Stimulated activated CD4-positive, alpha-beta T cell treated with anti-CD3 and anti-CD28 coated beads, Interleukin-1b, Interleukin-23, amount 100 ng/mL, for 1 hour (primary cell): ENCODE data around the gene FAM43A.

ENCODE experiments used
- DNase-seq, 2 donors: peaks; one replicate each; pipeline ENCODE4 v3.0.0-alpha.2; 2020; ENCODE audit warnings: low read depth in 2 of 2

FAM43A gene

DNA sequence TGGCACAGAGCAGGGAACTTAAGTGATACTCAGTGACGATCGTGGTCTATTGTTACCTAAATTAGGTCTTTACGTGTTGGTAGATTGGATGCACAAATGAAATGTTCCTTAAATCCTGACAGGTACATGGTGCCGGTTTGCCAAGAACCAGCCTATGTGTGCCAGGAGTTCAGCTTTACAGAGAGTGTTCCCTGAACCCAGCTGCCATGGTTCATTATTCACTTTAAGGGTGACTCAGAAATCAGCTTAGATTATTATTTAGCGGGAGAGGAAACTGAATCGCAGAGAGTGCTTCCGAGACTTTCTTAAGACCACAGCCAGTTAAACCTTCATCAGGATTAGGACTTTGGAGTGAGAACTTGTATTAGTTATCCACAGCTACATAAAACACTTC lies 21.5 kb downstream of the FAM43A start:
- no peak for DNase-seq

DNA sequence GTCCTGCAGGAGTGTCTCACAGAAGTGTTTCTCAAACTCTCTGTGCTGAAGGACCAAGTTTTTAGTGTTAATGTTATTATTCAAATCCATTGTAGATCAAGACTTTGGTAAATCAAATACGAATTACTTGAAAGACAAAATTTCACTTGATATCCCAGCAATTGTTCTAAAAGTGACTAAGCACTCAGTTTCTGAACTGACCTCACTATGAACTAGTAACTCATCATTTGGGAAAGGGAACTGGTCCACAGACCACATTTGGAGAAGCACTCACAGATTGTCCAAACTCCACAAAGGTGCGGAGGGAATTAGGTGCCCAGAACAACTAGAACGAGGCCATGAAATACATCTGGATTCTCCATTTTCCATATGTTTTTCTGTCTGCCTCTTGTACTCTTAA lies 25.6 kb downstream of the FAM43A start:
- no peak for DNase-seq

DNA sequence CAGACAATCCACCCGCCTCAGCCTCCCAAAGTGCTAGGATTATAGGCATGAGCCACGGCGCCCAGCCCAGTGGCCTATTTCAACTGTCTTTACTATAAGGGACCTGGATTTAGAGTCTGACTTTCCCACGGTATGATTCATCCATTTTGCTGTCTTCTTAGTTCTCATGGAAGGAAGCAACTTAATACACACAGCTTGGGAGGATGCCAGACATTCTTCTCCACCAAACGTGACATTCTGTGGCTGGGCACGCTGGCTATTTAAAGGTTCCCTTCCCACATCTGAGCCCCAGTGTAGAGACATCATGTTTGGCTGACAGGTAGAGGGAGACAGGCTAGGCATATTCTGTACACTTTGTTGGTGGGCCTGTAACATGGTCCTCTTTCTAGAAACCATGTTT lies 26.2 kb downstream of the FAM43A start:
- no peak for DNase-seq

DNA sequence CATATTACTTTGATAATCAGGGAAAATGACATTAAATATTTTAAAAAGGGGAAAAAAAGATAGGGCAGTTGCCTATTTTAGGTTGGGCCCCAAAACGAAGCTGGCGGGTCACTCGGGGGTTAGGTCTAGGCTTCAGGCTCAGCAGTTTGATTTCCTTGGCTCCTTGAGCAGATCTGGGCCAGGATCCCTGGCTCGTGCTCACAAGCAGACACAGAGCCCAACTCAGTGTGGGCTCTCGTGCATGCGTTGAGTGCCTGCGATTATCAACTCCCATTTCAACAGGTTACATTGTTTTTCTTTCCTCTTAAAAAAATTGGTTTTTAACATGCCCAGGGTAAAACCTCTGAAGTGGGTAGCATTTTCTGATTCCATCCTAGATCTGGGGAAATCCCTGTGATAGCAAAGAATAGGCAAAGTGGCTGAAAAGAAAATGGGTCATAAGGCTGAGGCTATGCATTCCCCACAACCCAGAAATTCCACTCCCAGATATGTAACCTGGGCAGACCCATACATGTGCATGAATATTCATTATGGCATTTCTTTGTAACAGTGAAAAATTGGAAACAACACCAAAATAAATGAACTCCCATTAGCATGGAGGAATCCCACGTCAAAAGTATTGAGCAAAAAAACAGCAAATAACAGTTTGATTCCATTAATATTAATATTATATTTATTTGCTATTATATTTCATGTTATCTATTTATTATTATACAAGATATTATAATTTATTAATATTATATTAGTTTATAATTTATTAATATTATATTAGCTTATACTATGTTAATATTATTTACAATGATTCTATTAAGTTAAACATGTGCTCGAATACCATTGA lies 27.8 kb downstream of the FAM43A start:
- no peak for DNase-seq

DNA sequence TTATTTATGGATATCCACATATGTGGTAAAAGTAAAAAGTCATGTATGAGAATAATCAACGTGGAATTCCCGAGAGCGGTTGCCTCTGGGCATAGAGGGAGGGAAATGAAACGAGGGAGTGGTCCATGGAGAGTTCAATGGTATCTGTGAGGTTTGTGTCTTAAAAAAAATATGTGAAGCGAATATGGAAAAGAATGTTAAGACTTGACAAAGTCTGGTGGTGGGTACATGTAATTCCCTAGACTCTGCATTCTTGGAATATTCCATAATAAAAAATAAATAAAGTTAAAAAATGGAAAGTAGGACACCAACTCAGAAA lies 28.4 kb downstream of the FAM43A start:
- no peak for DNase-seq

DNA sequence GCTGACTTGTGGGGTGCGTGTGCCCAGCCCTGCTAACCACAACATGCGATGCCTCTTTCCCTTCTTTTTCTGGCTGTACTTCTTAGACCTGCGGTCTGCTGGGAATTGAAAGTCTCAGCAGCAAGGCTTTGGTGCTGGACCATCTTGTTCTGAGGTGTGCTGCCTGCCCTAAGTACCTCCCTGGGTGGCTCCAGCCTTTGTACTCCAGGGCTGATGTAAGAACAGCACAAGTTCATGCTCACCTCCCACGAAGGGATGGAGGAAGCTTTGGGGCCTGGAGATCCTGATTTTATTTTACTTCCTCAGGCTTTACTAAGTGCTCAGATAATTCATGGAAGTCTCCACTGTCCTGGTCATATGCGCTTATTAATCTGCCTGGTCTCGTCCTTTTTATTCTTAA lies 28.9 kb downstream of the FAM43A start:
- no peak for DNase-seq

DNA sequence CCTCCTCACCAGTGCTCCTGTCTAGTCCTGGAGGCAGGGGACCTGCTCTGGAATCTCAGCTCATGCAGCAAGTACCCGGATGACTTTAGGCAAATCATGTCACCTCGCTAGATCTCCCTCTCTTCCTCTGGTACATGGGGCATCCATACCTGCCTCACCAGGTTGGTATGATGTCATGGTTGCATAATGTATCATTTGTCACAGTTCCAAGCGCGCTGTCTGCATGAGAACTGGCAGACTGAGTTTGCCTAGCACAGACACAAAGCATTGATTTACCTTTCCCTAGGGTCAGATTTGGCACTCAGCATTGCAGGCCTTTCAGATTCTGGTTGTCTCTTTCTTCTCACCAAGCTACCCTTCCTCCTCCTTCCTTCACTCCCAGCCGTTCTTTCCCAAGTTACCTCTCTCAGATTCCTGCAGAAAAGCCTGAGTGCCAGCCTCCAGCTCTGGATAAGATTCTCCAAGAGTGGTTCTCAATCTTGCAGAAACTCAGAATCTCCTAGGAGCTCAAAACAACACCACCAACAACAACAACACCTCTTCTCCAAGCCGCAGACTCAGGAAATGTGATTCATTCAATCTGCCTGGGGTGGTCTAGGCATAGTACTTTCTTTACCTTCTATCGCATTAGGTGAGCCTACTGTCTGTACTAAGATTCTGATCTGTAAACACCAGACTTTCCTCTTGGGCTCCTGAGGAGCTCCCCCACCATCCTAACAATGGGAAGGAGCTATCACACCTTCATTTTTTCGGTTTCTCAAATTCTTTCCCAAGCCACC lies 29.5 kb downstream of the FAM43A start:
- DNase-seq = no peak

DNA sequence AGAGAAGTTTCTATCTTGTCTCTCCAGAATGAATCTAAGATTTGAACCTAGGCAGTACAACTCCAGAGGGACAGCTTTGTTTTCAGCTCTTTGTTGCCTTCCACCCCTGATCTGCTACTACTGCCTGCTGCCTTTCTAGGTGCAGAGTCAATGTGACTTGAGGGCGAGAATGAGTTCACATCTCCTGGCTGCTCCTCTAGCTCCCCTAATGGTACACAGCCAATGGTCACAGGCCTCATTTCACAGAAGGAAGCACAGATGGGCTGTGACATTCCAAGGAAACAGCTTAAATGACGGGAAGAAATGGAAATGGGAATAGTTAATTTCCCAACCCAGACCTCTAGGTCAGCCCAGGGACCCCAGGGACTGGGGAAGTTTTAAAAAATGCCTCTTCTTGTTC lies 32.4 kb downstream of the FAM43A start:
- no peak for DNase-seq

DNA sequence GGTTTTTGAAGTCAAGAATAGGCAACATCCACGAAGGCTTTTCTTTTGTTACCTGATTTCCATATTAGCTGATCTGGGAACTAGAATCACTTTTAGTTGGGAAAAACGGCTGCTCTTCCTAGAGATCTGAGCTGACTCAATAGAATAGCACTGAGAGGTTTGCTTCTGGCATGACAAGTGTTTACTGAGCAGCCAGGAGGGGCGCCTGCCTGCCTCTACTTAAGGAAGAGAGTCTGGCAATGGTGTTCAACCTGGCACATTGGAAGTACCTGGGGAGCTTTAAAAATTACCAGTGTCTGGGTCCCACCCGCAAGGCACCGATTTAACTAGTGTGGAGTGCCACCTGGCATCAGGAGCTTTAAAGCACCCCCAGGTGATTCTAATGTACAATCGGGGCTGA lies 34.4 kb downstream of the FAM43A start:
- DNase-seq = no peak

DNA sequence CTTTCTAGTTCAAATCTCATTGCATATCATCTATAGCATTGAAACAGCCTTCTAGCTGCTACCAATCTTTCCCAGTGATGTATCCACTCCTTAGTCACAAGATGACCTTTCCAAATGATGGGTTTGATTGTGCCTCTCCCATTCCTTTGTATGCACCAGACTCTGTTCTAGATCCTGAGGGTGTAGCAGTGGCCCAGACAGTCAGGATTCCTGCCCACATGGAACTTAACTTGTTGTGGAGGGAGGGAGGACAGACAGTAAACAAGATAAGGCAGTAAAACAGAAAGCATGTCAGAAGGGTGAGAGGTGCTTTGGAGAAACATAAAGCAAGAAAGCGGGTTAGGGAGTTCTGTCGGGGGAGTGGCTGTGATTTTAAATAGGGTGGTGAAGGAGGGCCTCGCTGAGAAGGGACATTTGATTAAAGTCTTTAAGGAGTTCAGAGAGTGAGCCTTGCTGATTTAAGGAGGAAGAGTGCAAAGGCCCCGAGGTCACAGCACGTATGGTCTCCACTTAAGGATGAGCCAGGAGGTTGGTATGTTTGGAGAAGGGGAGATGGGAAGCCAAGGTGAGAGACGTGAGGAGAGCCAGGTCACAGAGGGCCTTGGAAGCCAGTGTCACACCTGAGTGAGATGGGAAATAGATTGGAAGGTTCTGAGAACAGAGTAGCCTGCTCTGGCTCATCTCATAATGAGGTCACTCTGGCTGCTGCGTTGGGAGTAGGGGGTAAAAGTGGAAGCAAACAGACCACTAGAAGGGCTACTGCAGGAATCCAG lies 38.3 kb downstream of the FAM43A start:
- DNase-seq = no peak

DNA sequence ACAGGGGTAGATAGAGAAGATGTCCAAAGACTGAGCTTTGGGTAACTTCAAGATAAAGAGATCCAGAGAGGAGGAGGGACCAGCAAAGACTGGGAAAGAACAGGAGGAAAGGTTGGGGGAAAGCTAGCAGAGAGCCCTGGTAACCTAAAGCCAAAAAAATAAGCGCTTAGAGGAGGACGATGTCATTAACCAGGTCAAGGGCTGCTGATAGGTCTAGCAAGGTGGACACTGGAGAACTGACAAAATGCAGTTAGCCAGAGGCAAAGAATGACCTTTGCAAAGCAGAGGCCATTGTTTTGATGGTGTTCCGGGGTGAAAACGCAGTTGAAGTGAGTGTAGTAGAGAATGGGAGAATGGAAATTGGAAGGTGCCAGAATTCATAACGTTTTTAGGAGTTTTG lies 39.7 kb downstream of the FAM43A start:
- DNase-seq = no peak

DNA sequence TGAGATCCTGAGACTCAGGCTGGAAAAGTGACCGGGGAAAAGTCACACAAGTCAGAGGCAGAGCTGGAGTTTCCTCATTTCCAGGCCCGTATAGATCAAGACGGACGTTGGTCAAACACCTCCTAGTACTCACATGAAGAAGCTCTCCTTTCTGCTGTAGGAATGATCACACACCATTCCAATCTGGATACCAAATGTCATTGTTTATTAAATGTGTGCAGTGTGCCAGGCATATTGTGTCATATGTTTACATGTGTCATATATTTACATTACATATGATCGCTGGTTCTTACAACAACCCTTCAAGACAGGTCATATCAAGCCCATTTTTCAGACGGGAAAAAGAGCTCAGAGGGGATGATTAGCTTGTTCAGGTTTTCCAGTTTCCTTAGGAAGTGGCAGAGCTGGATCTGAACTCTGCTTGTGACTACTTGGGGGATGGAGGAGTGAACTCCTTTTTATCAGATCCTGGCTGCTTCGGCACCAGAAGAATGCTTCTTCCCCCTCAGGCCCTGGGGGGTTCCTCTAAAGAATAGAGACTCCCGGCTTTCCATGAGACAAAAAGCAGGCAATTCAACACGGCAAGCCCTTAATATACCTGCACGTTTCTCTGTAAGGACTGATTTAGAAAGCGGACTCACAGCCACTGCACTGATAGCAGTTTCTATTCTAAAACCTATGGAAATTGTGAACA lies 41.9 kb downstream of the FAM43A start:
- DNase-seq = no peak

DNA sequence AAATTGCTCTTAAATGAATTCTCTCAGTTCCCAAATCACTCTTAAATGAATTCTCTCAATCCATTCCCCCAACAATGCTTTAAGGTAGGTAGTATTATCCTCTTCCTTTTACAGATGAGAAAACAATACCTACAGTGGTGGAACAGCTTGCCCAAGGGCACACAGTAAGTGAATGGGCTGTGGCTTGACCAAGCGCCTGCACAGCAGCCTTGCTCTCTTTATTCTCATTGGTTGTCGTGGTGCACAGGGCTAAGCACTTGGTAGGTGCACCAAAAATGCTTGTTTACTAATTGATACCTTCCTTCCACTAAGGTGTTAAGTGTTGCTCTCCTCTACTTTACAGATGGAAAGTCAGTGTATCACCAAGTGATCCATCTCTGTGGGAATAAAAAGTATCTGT lies 43.3 kb downstream of the FAM43A start:
- no peak for DNase-seq

DNA sequence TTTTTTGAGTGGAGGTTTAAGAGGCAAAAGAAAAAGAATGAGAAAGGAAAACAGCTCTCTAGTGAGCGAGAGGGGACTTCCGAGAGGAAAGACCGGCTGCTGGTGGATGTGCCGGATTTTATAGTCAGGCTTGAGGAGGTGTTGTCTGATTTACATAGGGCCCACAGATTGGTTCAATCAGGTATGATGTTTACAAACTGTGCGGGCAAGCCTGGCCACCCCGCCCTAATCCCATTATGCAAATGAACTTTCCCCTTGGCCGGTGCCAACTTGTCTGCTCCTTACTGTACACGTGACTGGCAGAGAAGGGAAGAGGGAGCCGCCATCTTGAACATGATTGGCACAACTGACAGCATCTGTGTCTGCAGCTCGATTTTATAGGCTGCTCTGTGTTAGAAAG lies 44.7 kb downstream of the FAM43A start:
- DNase-seq = no peak

DNA sequence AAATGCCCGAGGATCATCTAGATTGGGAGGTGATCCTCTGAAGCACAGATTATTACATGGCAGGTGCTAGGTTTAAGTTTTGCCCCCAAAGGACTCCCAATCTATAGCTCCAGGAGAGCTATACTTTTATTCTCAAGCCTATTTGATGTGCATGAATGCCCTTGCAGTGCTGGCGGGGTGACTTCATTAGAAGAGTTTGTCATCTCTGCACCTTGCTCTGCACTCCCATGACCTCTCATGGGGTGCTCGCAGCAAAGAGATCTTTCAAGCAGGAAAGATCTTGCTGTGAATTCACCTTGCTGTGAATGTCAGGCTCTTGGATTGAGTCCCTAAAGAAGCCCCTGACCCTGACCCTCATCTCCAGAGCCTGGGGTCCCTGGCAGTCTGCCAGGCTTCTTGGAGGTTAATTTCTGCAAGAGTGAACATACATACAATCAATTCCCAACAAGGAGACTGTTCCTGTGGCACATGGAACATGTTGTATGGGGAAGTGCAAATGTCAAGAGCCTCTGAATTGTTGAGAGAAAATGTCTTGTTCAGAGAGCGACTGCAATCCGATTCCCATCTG lies 45.9 kb downstream of the FAM43A start:
- DNase-seq = no peak

DNA sequence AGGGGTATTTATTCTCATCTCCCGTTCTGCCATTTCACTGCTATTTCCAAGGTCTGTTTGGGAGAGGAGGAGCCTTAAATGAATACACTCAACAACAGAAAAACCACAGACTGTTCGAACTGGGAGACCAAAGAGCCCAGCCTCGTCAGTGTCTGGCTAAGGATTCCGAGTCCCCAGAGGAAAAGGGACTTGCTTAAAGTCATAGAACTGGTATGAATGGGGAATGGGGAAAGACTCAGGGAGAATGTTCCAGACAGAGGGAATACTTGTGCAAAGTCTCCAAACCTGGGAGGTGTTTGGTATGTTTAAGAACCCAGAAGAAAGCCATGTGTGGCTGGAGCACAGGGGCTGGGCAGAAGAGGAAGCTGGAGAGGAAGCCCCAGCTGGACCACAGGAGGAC lies 46.9 kb downstream of the FAM43A start:
- no peak for DNase-seq

DNA sequence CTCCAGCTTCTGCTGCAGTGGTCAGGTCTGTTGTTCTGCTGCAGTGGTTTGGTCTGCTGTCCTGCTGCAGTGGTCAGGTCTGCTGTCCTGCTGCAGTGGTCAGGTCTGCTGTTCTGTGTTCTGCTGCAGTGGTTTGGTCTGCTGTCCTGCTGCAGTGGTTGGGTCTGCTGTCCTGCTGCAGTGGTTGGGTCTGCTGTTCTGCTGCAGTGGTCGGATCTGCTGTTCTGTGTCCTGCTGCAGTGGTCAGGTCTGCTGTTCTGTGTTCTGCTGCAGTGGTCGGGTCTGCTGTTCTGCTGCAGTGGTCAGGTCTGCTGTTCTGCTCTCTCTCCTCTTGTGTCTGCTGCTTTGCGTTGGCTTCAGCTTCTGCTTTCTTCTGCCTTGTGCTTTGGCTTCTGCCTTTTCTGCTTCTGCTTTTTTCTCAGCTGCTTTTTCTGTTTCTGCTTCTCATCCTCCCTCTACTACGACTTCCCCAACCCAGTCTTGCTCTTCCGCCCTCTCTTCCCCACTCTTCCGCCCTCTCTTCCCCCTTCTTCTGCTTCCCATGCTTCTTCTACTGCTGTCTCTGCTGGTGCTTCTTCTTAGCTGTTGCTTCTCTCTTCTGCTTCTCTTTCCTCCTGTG lies 50.7 kb downstream of the FAM43A start:
- no peak for DNase-seq

DNA sequence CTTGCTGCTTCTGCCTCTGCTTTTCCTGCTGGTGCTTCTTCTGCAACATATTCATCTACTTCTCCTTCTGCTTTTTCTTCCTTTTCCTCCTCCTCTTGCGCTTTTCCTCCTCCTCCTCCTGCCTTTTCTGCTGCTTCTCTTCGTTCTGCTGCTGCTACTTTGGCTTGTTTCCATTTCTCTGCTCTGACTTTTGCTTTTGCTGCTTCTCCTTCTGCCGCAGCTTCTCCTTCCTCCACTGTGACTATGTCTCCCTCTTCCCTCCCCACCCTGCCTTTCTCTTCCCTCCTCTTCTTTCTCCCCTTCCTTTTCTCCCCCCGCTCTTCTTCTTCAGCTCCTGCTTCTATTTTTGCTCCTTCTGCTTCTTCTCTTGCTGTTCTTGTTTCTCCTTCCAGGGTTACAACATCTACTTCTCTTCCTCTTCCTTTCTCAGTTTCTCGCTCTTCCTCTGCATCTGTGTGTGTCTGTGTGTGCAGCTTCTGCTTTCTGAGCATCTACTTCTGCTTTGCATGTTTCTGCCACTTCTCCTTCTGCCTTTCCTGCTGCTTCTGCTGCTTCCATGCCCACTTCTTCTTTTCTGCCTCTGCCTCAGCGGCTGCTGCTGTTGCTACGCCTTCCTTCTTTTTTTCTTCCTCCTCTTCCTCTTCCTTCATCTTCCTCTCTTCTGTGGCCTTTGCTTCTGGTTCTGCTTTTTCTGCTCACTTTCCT lies 51.4 kb downstream of the FAM43A start:
- DNase-seq = no peak
